Neural crest cell (in vitro differentiated cells): ENCODE results near the gene ARHGEF26. TPM values are rescaled to one million over a fixed set of nuclear protein-coding genes. Genes with fewer than 3 reads are reported as not detected.

Experiments used
- DNase-seq: peaks from one replicate; pipeline ENCODE4 v3.0.0; 2021; ENCODE audit warnings: low read depth, mixed read lengths, low spot score
- H3K27ac Mint-ChIP-seq: one replicate; pipeline ENCODE4 v1.8.0; 2021; ENCODE audit warnings: mild to moderate bottlenecking, mixed read lengths; ENCODE audit not compliant: unreplicated experiment
- H3K27me3 Mint-ChIP-seq: 2 replicates; pipeline ENCODE4 v1.8.0; 2021; ENCODE audit warnings: low read depth, mild to moderate bottlenecking, mixed read lengths
- H3K36me3 Mint-ChIP-seq: 2 replicates; pipeline ENCODE4 v1.8.0; 2021; ENCODE audit warnings: low read depth, mild to moderate bottlenecking, mixed read lengths
- H3K4me1 Mint-ChIP-seq: 2 replicates; pipeline ENCODE4 v1.8.0; 2021; ENCODE audit warnings: mixed read lengths
- H3K4me3 Mint-ChIP-seq: one replicate; pipeline ENCODE4 v1.8.0; 2021; ENCODE audit warnings: mild to moderate bottlenecking, mixed read lengths
- H3K9me3 Mint-ChIP-seq: 2 replicates; pipeline ENCODE4 v1.8.0; 2021; ENCODE audit warnings: mixed read lengths
- CTCF ChIP-seq: fragments of 200-600 bp; sonication (generic); conservative IDR thresholded peaks from 2 replicates; pipeline ENCODE4 v1.5.0; 2021; ENCODE audit warnings: antibody characterized with exemption, mild to moderate bottlenecking
- total RNA-seq: library from RNA; stranded (reverse); gene quantifications from 2 replicates; pipeline ENCODE4 v1.2.1, GENCODE V29; 2021

Gene ARHGEF26
- total RNA-seq, 1 donor from 2014 or later = 19.3 TPM

- TF ChIP-seq CTCF = no peak
- H3K36me3 Mint-ChIP-seq = peaks cover 20% of the 10 kb centered on the region
- H3K4me1 Mint-ChIP-seq = peaks cover 33% of the 10 kb centered on the region
- no peak overlapping the region for H3K4me3 Mint-ChIP-seq
- no peaks in the 10 kb centered on the region for H3K9me3 Mint-ChIP-seq
- DNase-seq = no peak
- H3K27me3 Mint-ChIP-seq = no peaks in the 10 kb centered on the region
- H3K27ac Mint-ChIP-seq = no peak overlapping the region
These were observed 11.7 kb downstream of the ARHGEF26 start for GRCh38 chr3:154132777-154133375.

DNA sequence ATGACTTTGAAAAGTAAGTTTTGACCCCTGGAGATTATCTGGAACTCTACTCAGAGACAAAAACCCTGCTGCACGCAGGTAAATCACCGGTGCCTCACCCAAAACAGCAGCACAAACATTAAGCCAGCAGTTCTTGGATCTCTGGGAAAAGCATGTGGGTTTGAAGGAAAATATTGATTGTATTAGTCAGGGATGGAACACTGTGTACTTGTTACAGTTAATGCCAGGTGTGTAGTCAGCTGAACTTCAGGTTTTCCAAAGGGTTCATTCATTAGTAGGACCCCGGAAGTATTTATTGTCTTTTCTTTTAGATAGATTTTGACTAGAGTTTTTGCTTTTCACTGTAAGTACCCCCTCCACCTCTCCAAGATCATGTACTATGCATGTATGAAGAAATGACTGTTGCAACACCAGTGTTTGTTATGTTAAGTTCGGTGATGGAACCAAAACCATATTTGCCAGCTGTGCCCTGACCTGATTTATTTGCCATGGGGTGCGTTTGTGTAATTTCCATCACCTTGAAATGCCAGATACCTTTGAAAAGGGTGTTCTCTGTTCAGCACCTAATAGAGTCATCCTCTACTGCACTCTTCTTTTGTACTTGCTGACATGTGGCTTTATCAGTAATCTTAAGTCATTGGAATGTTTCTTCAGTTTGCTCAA is 14.5 kb downstream of the ARHGEF26 start:
- H3K27me3 Mint-ChIP-seq = no peaks in the 10 kb centered on the region

DNA sequence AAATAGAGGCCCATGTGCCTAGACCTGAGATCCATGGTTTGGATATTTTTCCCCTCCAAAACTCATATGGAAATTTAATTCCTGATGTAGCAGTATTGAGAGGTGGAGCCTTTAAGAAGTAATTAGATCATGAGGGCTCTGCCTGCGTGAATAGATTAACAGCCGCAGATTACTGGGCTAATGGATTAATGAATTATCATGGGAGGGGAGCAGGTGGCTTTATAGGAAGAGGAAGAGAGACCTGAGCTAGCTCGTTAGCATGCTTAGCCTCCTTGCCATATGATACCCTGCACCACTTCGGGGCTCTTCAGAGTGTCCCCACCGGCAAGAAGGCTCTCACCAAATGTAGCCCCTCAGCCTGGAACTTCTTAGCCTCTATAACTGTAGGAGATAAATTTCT is 15.8 kb downstream of the ARHGEF26 start:
- Mint-ChIP-seq H3K4me1 (peaks cover 12% of the 10 kb centered on the region), H3K27me3 (no peaks in the 10 kb centered on the region), H3K4me3 (no peak overlapping the region), H3K36me3 (peaks cover 5% of the 10 kb centered on the region), H3K9me3 (no peaks in the 10 kb centered on the region), H3K27ac (no peak overlapping the region)
- DNase-seq = no peak
- no peak for TF ChIP-seq CTCF

More for the DNA sequence above, 14.5 kb downstream of the ARHGEF26 start:
- H3K36me3 Mint-ChIP-seq = peaks cover 8% of the 10 kb centered on the region
- H3K27ac Mint-ChIP-seq = no peak overlapping the region
- no peak for TF ChIP-seq CTCF
- no peaks in the 10 kb centered on the region for H3K9me3 Mint-ChIP-seq
- H3K4me3 Mint-ChIP-seq = no peak overlapping the region
- peaks cover 26% of the 10 kb centered on the region for H3K4me1 Mint-ChIP-seq
- DNase-seq = no peak

- no peaks in the 10 kb centered on the region for H3K36me3 Mint-ChIP-seq
- TF ChIP-seq CTCF = no peak
- H3K27ac Mint-ChIP-seq = no peak overlapping the region
- no peaks in the 10 kb centered on the region for H3K9me3 Mint-ChIP-seq
- H3K4me1 Mint-ChIP-seq = peaks cover 16% of the 10 kb centered on the region
- H3K27me3 Mint-ChIP-seq = no peaks in the 10 kb centered on the region
- no peak for DNase-seq
- no peak overlapping the region for H3K4me3 Mint-ChIP-seq
These were observed 18.8 kb downstream of the ARHGEF26 start for GRCh38 chr3:154139996-154140436.

DNA sequence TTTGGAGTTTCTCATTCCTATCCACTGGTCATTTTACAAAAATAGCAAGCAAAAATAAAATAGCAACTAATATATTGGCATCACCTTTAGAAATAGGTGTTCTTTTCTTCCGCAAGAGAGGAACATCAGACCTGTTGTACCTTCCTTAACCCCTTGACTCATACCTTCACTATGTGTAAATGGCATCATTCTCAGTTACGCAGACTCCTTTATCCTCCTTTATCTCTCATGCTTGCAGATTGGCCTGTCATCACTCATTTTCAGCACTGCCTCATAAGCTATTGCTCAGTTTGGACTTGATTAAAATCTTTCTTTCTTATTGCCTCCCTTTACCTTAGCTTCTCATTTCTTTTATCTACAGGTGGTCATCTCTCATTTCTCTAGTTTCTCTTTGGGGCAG is 21.4 kb downstream of the ARHGEF26 start:
- DNase-seq = no peak
- Mint-ChIP-seq H3K9me3 (no peaks in the 10 kb centered on the region), H3K4me3 (no peak overlapping the region), H3K4me1 (peaks cover 28% of the 10 kb centered on the region), H3K27me3 (no peaks in the 10 kb centered on the region), H3K27ac (no peak overlapping the region), H3K36me3 (no peaks in the 10 kb centered on the region)
- TF ChIP-seq CTCF = no peak
